Endothelial cell of umbilical vein (primary cell): Measurements from ENCODE around the gene KLF15.

Experiments
- CTCF ChIP-seq, 2 donors: IDR thresholded peaks; 1 replicate in 1 of 2; 2 replicates in 1 of 2; pipeline ENCODE4 v1.5.1; 2011; ENCODE audit warnings: low read length in 2 of 2, mild to moderate bottlenecking in 2 of 2, moderate library complexity in 2 of 2, control low read depth in 1 of 2, inconsistent platforms in 1 of 2, low read depth in 1 of 2; ENCODE audit not compliant: insufficient read depth in 1 of 2; ENCODE audit errors: extremely low read depth in 1 of 2
- EZH2 ChIP-seq: IDR thresholded peaks from 2 replicates; pipeline ENCODE4 v1.6.1; 2012; ENCODE audit warnings: borderline replicate concordance, low read depth, mild to moderate bottlenecking, moderate library complexity, low read length, inconsistent platforms; ENCODE audit not compliant: severe bottlenecking
- FOS ChIP-seq: IDR thresholded peaks from 2 replicates; pipeline ENCODE4 v1.6.1; 2011; ENCODE audit warnings: mild to moderate bottlenecking, low read length, moderate library complexity, borderline replicate concordance; ENCODE audit not compliant: insufficient read depth
- GATA2 ChIP-seq: IDR thresholded peaks from 2 replicates; pipeline ENCODE4 v1.7.0; 2011; ENCODE audit warnings: low read depth, mild to moderate bottlenecking, moderate library complexity, mixed read lengths, low read length; ENCODE audit not compliant: insufficient read length, insufficient read depth
- JUN ChIP-seq: IDR thresholded peaks from 2 replicates; pipeline ENCODE4 v1.6.1; 2011; ENCODE audit warnings: borderline replicate concordance, low read depth; ENCODE audit not compliant: insufficient read length, insufficient read depth
- MAX ChIP-seq: IDR thresholded peaks from 2 replicates; pipeline ENCODE4 v1.6.1; 2011; ENCODE audit not compliant: insufficient read depth, insufficient read length
- MYC ChIP-seq: IDR thresholded peaks from one replicate; pipeline ENCODE4 v1.6.1; 2011; ENCODE audit warnings: mild to moderate bottlenecking, low read depth, low read length
- POLR2A ChIP-seq: IDR thresholded peaks from 2 replicates; pipeline ENCODE4 v1.6.1; 2012; ENCODE audit warnings: low read depth, mild to moderate bottlenecking, control low read depth, low read length
- POLR2AphosphoS5 ChIP-seq: IDR thresholded peaks from 2 replicates; pipeline ENCODE4 v1.6.1; 2012; ENCODE audit warnings: low read depth, mild to moderate bottlenecking, control low read depth, low read length, moderate library complexity; ENCODE audit not compliant: insufficient read depth

GRCh38 chr3:126376444-126376843 lies 19.2 kb upstream of the KLF15 start:
- TF ChIP-seq FOS (no peak), MAX (no peak), CTCF (IDR thresholded peaks at IDR 0.05; ENCODE audit: extremely low read depth in 1 of 2, insufficient read depth in 1 of 2, low read depth in 1 of 2, low read length in 2 of 2) (no peak), POLR2A (no peak), POLR2AphosphoS5 (no peak), EZH2 (no peak), JUN (no peak), MYC (no peak), GATA2 (no peak)
